SK-N-SH treated with all-trans-retinoic acid at 6 μM for 48 hours (cell line): Measurements from ENCODE around the gene ARHGEF10L.

Experiments used
- ATAC-seq: fragments of 200-7000 bp; cut with Tn5 transposase; 3 replicates; pipeline ENCODE4 v1.9.1; 2020; ENCODE audit warnings: mild to moderate bottlenecking, moderate library complexity
- ARNTL ChIP-seq: fragments of 450-650 bp; formaldehyde crosslinking; IDR thresholded peaks from 2 replicates; pipeline ENCODE4 v1.5.0; 2020; ENCODE audit warnings: low read depth, mild to moderate bottlenecking, moderate library complexity, borderline replicate concordance
- BACH2 ChIP-seq: fragments of 250-450 bp; sonication (Bioruptor Pico); IDR thresholded peaks from 2 replicates; pipeline ENCODE4 v1.9.0; 2021; ENCODE audit warnings: mild to moderate bottlenecking, borderline replicate concordance
- CREB5 ChIP-seq: fragments of 250-450 bp; sonication (Bioruptor Pico); IDR thresholded peaks from 2 replicates; pipeline ENCODE4 v1.5.1; 2020; ENCODE audit warnings: low read depth, mild to moderate bottlenecking, moderate library complexity
- CSDC2 ChIP-seq: fragments of 250-450 bp; sonication (Bioruptor Pico); IDR thresholded peaks from 2 replicates; pipeline ENCODE4 v1.5.0; 2020; ENCODE audit warnings: mild to moderate bottlenecking, moderate library complexity
- CSRNP3 ChIP-seq: fragments of 250-450 bp; sonication (Bioruptor Pico); IDR thresholded peaks from 2 replicates; pipeline ENCODE4 v1.5.1; 2021; ENCODE audit warnings: mild to moderate bottlenecking, moderate library complexity
- ESRRG ChIP-seq: fragments of 250-450 bp; sonication (Bioruptor Pico); IDR thresholded peaks from 2 replicates; pipeline ENCODE4 v1.6.1; 2021; ENCODE audit warnings: mild to moderate bottlenecking
- GLIS3 ChIP-seq: fragments of 250-450 bp; sonication (Bioruptor Pico); IDR thresholded peaks from 2 replicates; pipeline ENCODE4 v1.5.0; 2020; ENCODE audit warnings: mild to moderate bottlenecking, moderate library complexity
- ISL1 ChIP-seq: fragments of 250-450 bp; sonication (Bioruptor Pico); IDR thresholded peaks from 2 replicates; pipeline ENCODE4 v2.1.2; 2022; ENCODE audit warnings: mild to moderate bottlenecking, moderate library complexity
- OSR1 ChIP-seq: fragments of 250-450 bp; sonication (Bioruptor Pico); IDR thresholded peaks from 2 replicates; pipeline ENCODE4 v1.8.0; 2022; ENCODE audit warnings: moderate library complexity, mild to moderate bottlenecking, inconsistent platforms
- PATZ1 ChIP-seq: fragments of 250-450 bp; sonication (Bioruptor Pico); IDR thresholded peaks from 2 replicates; pipeline ENCODE4 v1.8.0; 2020; ENCODE audit warnings: mild to moderate bottlenecking, moderate library complexity, borderline replicate concordance
- POU6F1 ChIP-seq: fragments of 250-450 bp; sonication (Bioruptor Pico); IDR thresholded peaks from 2 replicates; pipeline ENCODE4 v1.8.0; 2021; ENCODE audit warnings: low read depth, mild to moderate bottlenecking, moderate library complexity, borderline replicate concordance
- PPARA ChIP-seq: fragments of 250-450 bp; sonication (Bioruptor Pico); IDR thresholded peaks from 2 replicates; pipeline ENCODE4 v1.5.0; 2020; ENCODE audit warnings: mild to moderate bottlenecking, borderline replicate concordance
- RARB ChIP-seq: fragments of 250-450 bp; sonication (Bioruptor Pico); IDR thresholded peaks from 2 replicates; pipeline ENCODE4 v1.8.0; 2021; ENCODE audit warnings: mild to moderate bottlenecking, moderate library complexity
- TCF4 ChIP-seq: fragments of 250-450 bp; sonication (Bioruptor Pico); IDR thresholded peaks from 2 replicates; pipeline ENCODE4 v1.8.0; 2021; ENCODE audit warnings: mild to moderate bottlenecking, moderate library complexity, borderline replicate concordance
- TOX ChIP-seq: fragments of 250-450 bp; sonication (Bioruptor Pico); IDR thresholded peaks from 2 replicates; pipeline ENCODE4 v1.8.0; 2021; ENCODE audit warnings: mild to moderate bottlenecking, moderate library complexity, borderline replicate concordance
- TSHZ2 ChIP-seq: fragments of 250-450 bp; sonication (Bioruptor Pico); IDR thresholded peaks from 2 replicates; pipeline ENCODE4 v1.5.0; 2020; ENCODE audit warnings: mild to moderate bottlenecking, moderate library complexity
- ZC3H10 ChIP-seq: fragments of 250-450 bp; sonication (Bioruptor Pico); IDR thresholded peaks from 2 replicates; pipeline ENCODE4 v1.5.1; 2021; ENCODE audit warnings: mild to moderate bottlenecking, moderate library complexity
- ZFP3 ChIP-seq: fragments of 250-450 bp; sonication (Bioruptor Pico); IDR thresholded peaks from 2 replicates; pipeline ENCODE4 v1.5.0; 2020; ENCODE audit warnings: mild to moderate bottlenecking, moderate library complexity
- ZFP30 ChIP-seq: fragments of 450-650 bp; formaldehyde crosslinking; IDR thresholded peaks from 2 replicates; pipeline ENCODE4 v1.5.0; 2022; ENCODE audit warnings: mild to moderate bottlenecking, moderate library complexity
- ZNF565 ChIP-seq: fragments of 450-650 bp; formaldehyde crosslinking; conservative IDR thresholded peaks from 2 replicates; pipeline ENCODE4 v1.5.0; 2020; ENCODE audit warnings: low read depth, mild to moderate bottlenecking, moderate library complexity
- ZNF70 ChIP-seq: fragments of 450-650 bp; formaldehyde crosslinking; IDR thresholded peaks from 2 replicates; pipeline ENCODE4 v1.5.0; 2020; ENCODE audit warnings: mild to moderate bottlenecking, moderate library complexity
- ZNF8 ChIP-seq: fragments of 450-650 bp; formaldehyde crosslinking; IDR thresholded peaks from 2 replicates; pipeline ENCODE4 v1.5.0; 2020; ENCODE audit warnings: mild to moderate bottlenecking, moderate library complexity

Gene ARHGEF10L

GRCh38 chr1:17633654-17634053, 94.2 kb downstream of the ARHGEF10L start:
- peak; percentile 63 for ATAC-seq
- no peak for TF ChIP-seq GLIS3 (CRISPR knock-in tag)
- TF ChIP-seq ISL1: no peak
- TF ChIP-seq ARNTL (CRISPR knock-in tag): no peak
- TF ChIP-seq BACH2: no peak
- no peak for TF ChIP-seq ZFP3
- no peak for TF ChIP-seq PATZ1 (CRISPR knock-in tag)
- no peak for TF ChIP-seq ZC3H10
- TF ChIP-seq TSHZ2 (CRISPR knock-in tag): no peak
- no peak for TF ChIP-seq ZNF8 (CRISPR knock-in tag)
- TF ChIP-seq PPARA (CRISPR knock-in tag): no peak
- no peak for TF ChIP-seq ESRRG (CRISPR knock-in tag)
- no peak for TF ChIP-seq RARB (CRISPR knock-in tag)
- no peak for TF ChIP-seq TCF4 (CRISPR knock-in tag)
- no peak for TF ChIP-seq TOX (CRISPR knock-in tag)
- TF ChIP-seq OSR1 (CRISPR knock-in tag): no peak
- no peak for TF ChIP-seq ZFP30
- TF ChIP-seq ZNF70: no peak
- no peak for TF ChIP-seq POU6F1 (CRISPR knock-in tag)
- no peak for TF ChIP-seq ZNF565 (CRISPR knock-in tag)

GRCh38 chr1:17635276-17635675, 95.8 kb downstream of the ARHGEF10L start:
- no peak for ATAC-seq
- TF ChIP-seq ZNF70 (no peak), ZFP3 (no peak), GLIS3 (CRISPR knock-in tag) (no peak), POU6F1 (CRISPR knock-in tag) (no peak)
- TF ChIP-seq, all 23 proteins: peak for 0

- TF ChIP-seq ZNF565 (CRISPR knock-in tag) (no peak), CREB5 (CRISPR knock-in tag) (no peak), ESRRG (CRISPR knock-in tag) (no peak), CSDC2 (CRISPR knock-in tag) (no peak), CSRNP3 (CRISPR knock-in tag) (no peak), TSHZ2 (CRISPR knock-in tag) (no peak), TCF4 (CRISPR knock-in tag) (no peak), ARNTL (CRISPR knock-in tag) (no peak), ISL1 (no peak), POU6F1 (CRISPR knock-in tag) (no peak), ZFP30 (no peak)
- TF ChIP-seq, all 23 proteins: peak for 0
- no peak for ATAC-seq
Measured at GRCh38 chr1:17635811-17636210, 96.3 kb downstream of the ARHGEF10L start.
